NT2/D1 (cell line): ENCODE results near the gene RAD9B.
"Not testable (repeated sequence)": the region's sequence is repeated elsewhere in the genome, so short reads cannot be mapped to it uniquely, and the experiment has no call there.

Experiments
- DNase-seq: peaks from one replicate; pipeline ENCODE4 v3.0.0-alpha.2; 2011; ENCODE audit warnings: low read depth, low spot score
- H3K27me3 ChIP-seq: 2 replicates; pipeline ENCODE4 v1.6.0; 2011; ENCODE audit warnings: mild to moderate bottlenecking; ENCODE audit not compliant: insufficient read length, insufficient read depth
- H3K36me3 ChIP-seq: 2 replicates; pipeline ENCODE4 v1.6.1; 2011; ENCODE audit warnings: mild to moderate bottlenecking, low read length, mixed read lengths; ENCODE audit not compliant: insufficient read depth, insufficient read length
- H3K4me1 ChIP-seq: 2 replicates; pipeline ENCODE4 v1.5.1; 2011; ENCODE audit not compliant: insufficient read depth, insufficient read length
- H3K4me3 ChIP-seq: 2 replicates; pipeline ENCODE4 v1.5.1; 2011; ENCODE audit warnings: low read depth; ENCODE audit not compliant: insufficient read length
- H3K9ac ChIP-seq: 2 replicates; pipeline ENCODE4 v1.6.0; 2011; ENCODE audit warnings: low read depth; ENCODE audit not compliant: insufficient read length
- H3K9me3 ChIP-seq: 2 replicates; pipeline ENCODE4 v1.5.1; 2011; ENCODE audit warnings: mild to moderate bottlenecking, low read length; ENCODE audit not compliant: insufficient read depth
- SUZ12 ChIP-seq: IDR thresholded peaks from 2 replicates; pipeline ENCODE4 v1.6.1; 2011; ENCODE audit not compliant: insufficient read length, insufficient read depth; ENCODE audit errors: extremely low read depth
- YY1 ChIP-seq: IDR thresholded peaks from 2 replicates; pipeline ENCODE4 v1.6.1; 2011; ENCODE audit not compliant: insufficient read length, insufficient read depth
- ZNF274 ChIP-seq: IDR thresholded peaks from 2 replicates; pipeline ENCODE4 v1.6.1; 2011; ENCODE audit warnings: mild to moderate bottlenecking, low read depth, low read length

The RAD9B gene

DNA sequence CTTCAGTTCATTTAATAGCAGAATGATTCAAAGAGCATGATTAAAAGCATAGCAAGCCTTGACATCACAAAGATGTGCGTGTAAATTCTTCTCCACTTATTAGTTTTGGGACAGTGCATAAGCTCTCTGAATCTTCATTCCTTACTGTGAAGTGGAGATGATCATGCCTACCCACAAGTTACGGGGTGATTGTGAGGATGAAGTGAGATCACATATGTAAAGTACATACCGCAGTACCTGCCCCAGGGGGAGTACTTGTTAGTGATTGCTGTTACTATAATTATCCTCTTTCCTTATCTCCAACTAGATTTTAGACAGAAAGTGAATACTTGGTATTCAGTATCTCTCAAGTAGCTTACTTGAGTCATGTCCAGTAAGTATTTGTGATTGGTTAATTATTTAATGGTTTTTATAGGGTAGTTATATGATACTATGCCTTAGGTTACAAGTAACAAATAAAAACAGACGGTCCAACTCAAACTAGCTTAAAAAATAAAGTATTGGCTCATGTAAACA is 6.0 kb downstream of the RAD9B start:
- Histone ChIP-seq H3K36me3 (no peaks in the 10 kb centered on the region), H3K9me3 (no peaks in the 10 kb centered on the region), H3K27me3 (no peaks in the 10 kb centered on the region), H3K9ac (no peak overlapping the region), H3K4me1 (no peaks in the 10 kb centered on the region), H3K4me3 (no peak overlapping the region)
- DNase-seq: no peak
- no peak for TF ChIP-seq SUZ12
- no peak for TF ChIP-seq ZNF274
- no peak for TF ChIP-seq YY1

DNA sequence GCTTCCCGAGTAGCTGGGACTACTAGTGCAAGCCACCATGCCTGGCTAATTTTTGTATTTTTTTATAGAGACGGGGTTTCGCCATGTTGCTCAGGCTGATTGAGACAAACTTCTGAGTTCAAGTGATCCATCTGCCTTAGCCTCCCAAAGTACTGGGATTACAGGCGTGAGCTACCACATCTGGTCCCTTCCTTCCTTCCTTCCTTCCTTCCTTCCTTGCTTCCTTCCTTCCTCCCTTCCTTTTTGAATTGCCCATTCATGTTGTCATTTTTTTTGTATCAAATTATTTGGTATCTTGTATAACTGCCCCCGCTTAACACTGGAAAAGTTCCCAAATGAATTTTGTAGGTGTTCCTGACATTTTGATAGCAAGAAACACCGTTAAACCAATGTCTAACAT is 11.7 kb downstream of the RAD9B start:
- H3K36me3 ChIP-seq: no peaks in the 10 kb centered on the region
- no peak overlapping the region for H3K4me3 ChIP-seq
- no peak for TF ChIP-seq SUZ12
- TF ChIP-seq YY1: no peak
- TF ChIP-seq ZNF274: no peak
- H3K9me3 ChIP-seq: no peaks in the 10 kb centered on the region
- no peaks in the 10 kb centered on the region for H3K4me1 ChIP-seq
- no peak overlapping the region for H3K9ac ChIP-seq
- no peak for DNase-seq
- no peaks in the 10 kb centered on the region for H3K27me3 ChIP-seq

DNA sequence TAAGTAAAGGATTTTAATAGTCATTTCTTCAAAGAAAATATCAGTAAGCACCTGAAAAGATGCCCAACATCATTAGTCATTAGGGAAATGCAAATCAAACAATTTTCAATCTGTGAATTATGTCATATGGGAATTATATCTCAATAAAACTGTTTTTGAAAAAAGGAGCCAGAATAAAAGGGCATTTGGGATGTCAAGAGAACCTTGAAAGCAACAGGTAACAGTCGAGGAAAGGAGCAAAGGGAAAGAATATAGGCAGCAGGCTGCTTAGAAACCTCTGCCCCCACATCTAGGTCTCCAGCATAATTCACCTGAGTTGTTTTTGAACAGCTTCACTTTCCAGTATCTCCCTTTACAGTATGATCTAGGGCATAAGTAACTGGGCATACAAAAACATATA is 12.2 kb downstream of the RAD9B start:
- no peak for DNase-seq
- Histone ChIP-seq H3K4me3 (no peak overlapping the region), H3K4me1 (no peaks in the 10 kb centered on the region), H3K36me3 (no peaks in the 10 kb centered on the region), H3K9ac (no peak overlapping the region), H3K27me3 (no peaks in the 10 kb centered on the region), H3K9me3 (no peaks in the 10 kb centered on the region)
- TF ChIP-seq ZNF274: no peak
- TF ChIP-seq YY1: no peak
- TF ChIP-seq SUZ12: no peak

DNA sequence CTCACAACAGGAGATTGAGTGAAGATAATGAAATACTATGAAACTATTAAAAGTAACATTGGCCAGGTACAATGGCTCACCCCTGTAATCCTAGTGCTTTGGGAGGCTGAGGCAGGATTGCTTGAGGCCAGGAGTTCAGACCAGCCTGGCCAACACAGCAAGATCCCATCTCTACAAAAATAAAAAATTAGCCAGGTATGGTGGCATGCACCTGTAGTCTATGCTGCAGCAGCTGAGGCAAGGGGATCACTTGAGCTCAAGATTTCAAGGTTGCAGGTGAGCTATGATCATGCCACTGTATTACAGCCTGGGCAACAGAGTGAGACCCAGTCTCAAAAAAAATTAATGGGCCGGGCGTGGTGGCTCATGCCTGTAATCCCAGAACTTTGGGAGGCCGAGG is 14.9 kb downstream of the RAD9B start:
- TF ChIP-seq YY1: no peak
- no peak for TF ChIP-seq ZNF274
- no peak for TF ChIP-seq SUZ12
- Histone ChIP-seq H3K36me3 (no peaks in the 10 kb centered on the region), H3K9ac (no peak overlapping the region), H3K4me1 (no peaks in the 10 kb centered on the region), H3K27me3 (no peaks in the 10 kb centered on the region), H3K4me3 (no peak overlapping the region), H3K9me3 (no peaks in the 10 kb centered on the region)
- no peak for DNase-seq

DNA sequence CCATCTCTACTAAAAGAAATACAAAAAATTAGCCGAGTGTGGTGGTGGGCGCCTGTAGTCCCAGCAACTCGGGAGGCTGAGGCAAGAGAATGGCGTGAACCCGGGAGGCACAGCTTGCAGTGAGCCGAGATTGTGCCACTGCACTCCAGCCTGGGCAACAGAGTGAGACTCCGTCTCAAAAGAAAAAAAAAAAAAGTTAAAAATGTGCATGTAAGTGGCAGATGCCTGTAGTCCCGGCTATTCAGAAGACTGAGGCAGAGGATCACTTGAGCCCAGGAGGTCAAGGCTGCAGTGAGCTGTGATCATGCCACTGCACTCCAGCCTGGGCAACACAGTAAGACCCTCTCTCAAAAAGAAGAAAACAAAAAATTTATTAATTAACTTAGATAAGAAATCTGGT is 15.9 kb downstream of the RAD9B start:
- not testable (repeated sequence) for DNase-seq, H3K9ac ChIP-seq, H3K36me3 ChIP-seq, H3K4me3 ChIP-seq, H3K4me1 ChIP-seq, H3K9me3 ChIP-seq, H3K27me3 ChIP-seq

DNA sequence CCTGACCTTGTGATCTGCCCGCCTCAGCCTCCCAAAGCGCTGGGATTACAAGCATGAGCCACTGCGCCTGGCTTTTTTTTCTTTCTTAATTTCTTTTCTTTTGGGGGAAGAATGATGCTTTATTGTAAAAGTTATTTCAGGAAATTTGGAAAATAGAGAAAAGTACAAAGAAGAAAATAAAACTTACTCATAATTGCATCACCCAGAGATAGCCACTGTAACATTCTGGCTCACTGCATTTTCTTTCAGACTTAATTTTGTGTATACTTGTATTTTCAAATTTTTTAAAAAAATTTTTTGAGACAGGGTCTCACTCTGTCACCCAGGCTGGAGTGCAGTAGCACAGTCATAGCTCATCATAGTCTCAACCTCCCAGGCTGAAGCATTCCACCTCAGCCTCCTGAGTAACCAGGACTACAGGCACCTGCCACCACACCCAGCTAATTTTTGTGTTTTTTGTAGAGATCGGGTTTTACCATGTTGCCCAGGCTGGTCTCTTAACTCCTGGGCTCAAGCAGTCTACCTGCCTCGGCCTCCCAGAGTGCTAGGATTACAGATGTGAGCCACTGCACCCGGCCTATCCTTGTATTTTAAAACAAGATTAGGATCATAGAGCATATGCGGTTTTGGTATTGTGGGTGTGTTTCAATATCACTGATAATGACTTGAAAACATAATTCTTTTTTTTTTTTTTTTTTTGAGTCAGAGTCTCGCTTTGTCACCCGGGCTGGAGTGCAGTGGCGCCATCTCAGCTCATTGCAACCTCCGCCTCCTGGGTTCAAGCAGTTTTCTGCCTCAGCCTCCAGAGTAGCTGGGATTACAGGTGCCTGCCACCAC is 19.0 kb downstream of the RAD9B start:
- H3K9ac ChIP-seq, DNase-seq, H3K27me3 ChIP-seq, H3K4me3 ChIP-seq, H3K9me3 ChIP-seq, H3K4me1 ChIP-seq, H3K36me3 ChIP-seq: not testable (repeated sequence)

DNA sequence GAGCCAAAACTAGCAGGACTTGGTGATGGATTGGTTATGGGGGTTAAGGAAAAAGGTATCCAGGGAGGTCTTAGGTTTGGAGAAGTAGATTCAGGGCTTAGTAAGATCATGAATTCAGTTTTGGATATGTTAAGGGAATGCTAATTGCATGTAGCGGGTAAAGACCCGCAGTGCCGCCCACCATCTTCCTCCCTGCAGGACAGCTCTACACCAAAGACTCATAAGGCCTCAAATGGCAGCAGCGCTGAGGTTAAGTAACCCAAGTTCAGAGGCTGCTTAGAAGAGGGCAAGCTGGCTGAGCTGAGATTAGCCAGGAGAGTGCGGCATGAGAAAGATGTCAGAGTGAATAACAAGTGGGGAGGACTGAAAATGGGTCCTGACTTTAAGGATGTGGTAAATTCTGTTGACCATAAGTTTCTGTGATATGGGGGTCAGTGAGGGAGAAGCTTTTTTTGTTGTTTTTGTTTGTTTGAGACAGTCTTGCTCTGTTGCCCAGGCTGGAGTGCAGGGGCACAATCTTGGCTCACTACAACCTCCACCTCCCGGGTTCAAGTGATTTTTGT is 26.2 kb downstream of the RAD9B start:
- no peak for DNase-seq
- Histone ChIP-seq H3K9me3 (no peaks in the 10 kb centered on the region), H3K4me1 (no peaks in the 10 kb centered on the region), H3K36me3 (no peaks in the 10 kb centered on the region), H3K4me3 (no peak overlapping the region), H3K27me3 (no peaks in the 10 kb centered on the region), H3K9ac (no peak overlapping the region)
- TF ChIP-seq SUZ12: no peak
- no peak for TF ChIP-seq YY1
- no peak for TF ChIP-seq ZNF274

DNA sequence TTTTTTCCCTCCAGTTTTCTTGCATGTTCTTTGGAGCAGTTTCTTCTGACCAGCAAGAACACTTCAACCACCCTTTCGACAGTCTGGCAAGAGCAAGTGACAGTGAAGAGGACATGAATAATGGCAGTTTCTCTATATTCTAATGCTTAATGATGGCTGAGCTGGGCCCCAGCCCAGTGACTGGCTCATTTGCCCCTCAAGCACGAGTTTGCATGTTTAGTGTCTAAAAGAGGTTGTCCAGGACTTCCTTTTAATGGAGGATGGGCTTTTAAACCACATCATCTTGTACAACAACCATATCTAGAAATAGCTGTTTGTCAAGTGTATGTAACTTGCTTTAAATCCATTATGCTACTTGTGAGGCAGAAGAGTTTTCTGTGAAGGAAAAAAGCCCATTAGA is 28.4 kb downstream of the RAD9B start:
- TF ChIP-seq SUZ12: no peak
- TF ChIP-seq YY1: no peak
- TF ChIP-seq ZNF274: no peak
- no peaks in the 10 kb centered on the region for H3K9me3 ChIP-seq
- no peaks in the 10 kb centered on the region for H3K27me3 ChIP-seq
- H3K9ac ChIP-seq: no peak overlapping the region
- H3K36me3 ChIP-seq: peaks cover 7% of the 10 kb centered on the region
- H3K4me1 ChIP-seq: no peaks in the 10 kb centered on the region
- no peak for DNase-seq
- no peak overlapping the region for H3K4me3 ChIP-seq
